ENCODE results near the gene ETNK1.
"Not testable (repeated sequence)": the region's sequence is repeated elsewhere in the genome, so short reads cannot be mapped to it uniquely, and the experiment has no call there.

Gene ETNK1, protein sequence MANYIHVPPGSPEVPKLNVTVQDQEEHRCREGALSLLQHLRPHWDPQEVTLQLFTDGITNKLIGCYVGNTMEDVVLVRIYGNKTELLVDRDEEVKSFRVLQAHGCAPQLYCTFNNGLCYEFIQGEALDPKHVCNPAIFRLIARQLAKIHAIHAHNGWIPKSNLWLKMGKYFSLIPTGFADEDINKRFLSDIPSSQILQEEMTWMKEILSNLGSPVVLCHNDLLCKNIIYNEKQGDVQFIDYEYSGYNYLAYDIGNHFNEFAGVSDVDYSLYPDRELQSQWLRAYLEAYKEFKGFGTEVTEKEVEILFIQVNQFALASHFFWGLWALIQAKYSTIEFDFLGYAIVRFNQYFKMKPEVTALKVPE

DNA sequence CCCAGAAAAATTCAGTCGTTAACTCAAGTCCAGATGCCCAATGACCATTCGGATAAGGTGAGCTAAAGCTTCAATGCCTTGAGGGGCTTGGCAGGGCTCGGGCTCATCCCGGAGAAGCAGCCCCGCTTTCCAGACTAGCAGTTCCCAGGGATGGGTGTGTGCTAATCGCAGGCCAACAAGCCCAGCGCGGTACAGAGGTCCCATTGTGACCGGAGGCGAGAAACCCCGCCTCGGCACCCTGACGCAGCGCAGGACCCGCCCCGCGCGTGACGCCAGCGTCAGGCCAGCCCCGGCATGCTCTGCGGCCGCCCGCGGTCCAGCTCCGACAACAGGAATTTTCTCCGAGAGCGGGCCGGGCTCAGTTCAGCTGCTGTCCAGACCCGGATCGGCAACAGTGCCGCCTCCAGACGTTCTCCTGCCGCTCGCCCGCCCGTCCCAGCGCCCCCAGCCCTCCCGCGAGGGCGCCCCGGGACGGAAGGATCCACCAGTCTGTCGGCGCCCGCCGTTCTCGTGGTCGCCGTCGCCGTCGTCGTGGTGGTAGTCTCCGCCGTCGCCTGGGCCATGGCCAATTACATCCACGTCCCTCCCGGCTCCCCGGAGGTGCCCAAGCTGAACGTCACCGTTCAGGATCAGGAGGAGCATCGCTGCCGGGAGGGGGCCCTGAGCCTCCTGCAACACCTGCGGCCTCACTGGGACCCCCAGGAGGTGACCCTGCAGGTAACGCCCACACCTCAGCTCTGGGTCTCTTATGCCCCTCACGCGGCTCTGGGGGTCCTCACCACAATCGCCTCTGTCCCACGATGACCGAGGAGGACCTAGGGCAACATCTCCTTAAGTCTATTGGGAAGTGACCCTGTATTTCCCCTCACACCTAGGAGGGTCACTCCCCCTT, at the start of gene ETNK1:
TSS of gene ETNK1 (plus strand) at position 302 of the 892 bp plus-strand sequence. CDS start at position 562, 260 bp downstream.
- peak; percentile 97 for DNase-seq

DNA sequence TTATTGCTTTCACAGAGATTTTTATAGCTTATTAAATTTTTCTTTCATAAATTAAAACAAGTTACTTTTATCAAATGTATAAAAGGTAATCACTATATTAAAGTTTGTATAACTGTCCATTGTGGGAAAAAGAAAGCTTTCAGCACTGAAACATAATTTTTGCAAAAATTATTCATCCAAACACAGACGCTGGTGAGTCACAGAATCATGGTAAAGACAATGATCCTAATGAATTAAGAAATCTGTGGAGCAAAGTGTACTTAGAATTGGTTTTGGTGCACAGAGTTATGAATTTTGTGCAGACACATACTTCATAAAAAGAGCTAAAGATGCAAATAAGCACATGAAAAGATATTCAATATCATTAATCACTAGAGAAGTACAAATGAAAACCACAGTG, 48.9 kb upstream of the ETNK1 start:
- no peak for DNase-seq

DNA sequence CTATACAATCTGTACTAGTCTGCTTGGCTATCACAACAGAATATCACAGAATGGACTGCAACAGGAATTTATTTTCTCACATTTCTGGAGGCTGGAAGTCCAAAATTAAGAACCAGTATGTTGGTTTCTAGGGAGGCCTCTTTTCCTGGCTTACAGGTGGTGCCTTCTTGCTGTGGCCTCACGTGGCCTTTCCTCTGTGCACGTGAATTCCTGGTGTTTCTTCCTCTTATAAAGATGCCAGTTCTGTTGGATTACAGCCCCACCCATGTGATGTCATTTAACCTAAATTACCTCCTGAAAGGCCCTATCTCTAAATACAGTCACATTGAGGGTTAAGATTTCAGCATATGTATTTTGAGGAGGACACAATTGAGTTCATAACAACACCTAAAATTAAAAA, 48.5 kb upstream of the ETNK1 start:
- DNase-seq = no peak

DNA sequence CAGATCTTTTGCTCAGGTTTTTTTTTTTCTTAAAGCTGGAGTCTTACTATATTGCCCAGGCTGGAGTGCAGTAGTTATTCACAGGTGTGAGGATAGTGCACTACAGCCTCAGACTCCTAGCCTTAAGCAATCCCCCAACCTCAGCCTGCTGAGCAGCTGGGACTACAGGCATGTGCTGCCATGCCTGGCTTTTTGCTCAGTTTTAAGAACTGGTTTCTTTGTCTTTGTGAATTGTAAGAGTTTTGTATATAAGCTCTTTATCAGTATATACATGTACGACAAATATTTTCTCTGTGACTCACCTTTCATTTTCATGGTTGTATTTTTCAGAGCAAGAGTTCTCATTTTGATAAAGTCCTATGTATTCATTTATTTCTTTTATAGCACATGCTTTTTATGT, 47.3 kb upstream of the ETNK1 start:
- DNase-seq = no peak

DNA sequence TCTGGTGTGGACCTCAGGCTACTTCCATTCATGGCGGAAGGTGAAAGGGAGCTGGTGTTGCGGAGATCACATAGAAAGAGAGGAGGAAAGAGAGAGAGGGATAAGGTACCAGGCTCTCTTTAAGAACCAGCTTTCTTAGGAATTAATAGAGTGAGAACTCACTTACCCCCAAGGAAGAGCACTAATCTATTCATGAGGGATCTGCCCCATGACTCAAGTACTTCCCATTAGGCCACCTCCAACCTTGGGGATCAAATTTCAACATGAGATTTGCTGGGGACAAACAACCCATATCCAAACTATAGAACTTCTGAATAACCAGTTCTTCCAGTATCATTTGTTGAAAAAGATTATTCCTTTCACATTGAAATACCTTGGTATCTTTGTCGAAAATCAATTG, 46.6 kb upstream of the ETNK1 start:
- no peak for DNase-seq

DNA sequence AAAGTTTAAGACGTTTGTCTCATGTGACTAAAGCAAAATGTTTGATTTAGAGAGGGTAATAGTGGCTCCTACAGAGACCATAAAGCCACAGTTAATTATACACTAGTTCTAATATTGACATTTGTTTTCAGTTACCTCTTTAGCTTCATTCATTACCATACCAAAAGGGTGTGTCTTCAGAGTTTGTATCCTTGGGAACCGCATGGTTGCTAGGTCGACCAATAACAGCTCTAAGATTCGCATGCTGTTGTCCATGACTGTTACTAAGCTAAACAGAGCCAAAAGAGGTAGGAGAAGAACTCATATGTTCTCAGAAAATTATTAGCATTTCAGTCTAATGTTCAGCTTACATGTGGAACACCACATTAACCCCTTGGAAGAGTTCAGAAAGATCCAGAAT, 36.2 kb upstream of the ETNK1 start:
- DNase-seq = no peak

DNA sequence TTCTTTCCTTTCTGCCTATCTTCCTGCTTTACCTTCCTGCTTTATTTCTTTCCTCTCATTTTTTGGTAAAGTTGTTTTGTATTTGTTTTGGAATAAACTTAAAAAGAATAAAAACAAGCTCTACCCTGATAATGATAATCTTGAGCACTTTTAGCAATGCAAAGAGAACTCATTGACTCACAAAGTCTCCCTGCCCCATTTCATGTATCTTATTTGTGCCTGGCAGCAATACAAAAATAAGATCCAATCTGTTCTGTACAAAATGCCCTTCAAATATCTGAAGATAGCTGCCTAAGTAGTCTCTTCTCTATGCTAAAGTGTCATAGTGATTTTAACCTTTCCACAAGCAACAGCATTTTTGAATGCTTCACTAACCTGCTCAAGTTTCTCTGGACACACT, 31.1 kb upstream of the ETNK1 start:
- no peak for DNase-seq

DNA sequence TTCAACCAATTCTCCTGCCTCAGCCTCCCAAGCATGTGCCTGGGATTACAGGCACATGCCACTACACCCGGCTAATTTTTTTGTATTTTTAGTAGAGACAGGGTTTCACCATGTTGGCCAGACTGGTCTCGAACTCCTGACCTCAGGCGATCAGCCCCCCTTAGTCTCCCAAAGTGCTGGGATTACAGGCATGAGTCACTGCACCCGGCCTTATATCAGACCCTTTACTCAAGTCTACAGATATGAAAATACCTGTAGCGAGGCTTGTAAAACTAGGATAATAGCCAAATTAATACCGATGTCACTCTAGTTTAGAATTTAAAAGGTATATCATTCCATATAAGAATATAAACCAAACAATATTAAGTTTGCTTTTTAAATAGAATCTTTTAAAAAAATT, 27.4 kb upstream of the ETNK1 start:
- DNase-seq = not testable (repeated sequence)

DNA sequence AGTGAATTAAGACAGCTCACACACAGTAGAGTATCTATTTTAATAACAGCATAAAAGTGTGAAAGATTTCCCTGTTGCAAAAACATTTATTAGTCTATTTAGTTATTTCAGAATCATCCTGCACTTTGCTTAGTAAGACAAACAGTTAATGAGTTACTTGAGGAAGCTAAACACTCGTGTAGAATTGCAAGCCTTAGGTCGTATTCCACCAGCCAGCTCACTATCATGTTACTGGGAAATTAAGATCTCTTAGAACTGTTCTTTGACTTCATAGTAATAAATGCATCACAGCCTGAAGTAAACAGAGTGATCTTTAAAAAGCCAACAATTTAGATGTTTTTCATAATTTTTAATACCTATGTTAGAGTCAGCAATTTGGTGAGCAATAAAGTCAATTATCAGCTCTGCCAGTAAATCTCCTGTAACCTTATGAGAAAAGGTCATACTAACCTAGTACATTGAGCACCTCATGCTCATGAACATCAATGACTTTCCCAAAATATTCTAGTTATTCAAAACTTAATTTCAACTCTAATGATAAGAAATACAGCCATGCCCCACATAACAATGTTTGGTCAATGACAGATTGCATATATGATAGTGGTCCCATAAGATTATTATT, 26.7 kb upstream of the ETNK1 start:
- DNase-seq = no peak

DNA sequence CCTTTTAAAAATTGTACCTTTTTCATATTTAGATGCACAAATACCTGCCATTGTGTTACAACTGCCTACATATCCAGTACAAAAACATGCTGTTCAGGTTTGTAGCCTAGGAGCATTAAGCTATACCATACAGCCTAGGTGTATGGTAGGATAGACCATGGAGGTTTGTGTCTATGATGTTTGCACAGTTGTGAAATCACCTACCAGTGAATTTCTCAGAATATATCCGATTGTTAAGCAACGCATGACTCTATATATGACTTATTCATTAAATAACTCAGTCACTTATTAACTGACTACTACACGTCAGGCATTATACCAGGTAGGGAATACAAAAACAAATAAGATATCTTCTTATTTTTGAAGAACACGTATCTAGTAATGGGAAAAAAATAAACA, 26.2 kb upstream of the ETNK1 start:
- no peak for DNase-seq

DNA sequence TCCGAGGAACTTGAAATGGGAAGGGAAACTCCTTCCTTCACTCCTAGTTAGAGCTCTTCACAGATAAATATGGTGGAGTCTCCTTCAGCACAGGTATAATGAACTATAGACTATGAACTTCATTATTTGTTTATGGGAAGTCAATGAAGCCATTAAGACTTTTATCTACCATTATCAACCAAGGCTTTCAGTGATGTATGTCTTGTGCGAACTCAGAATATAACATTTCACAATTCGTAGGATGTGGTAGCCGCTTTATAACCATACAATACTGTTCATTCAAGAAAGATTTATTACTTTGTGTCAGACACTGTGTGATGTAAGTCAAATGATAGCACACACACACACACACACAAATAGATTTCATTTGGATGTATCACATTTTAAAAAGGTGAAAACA, 24.8 kb upstream of the ETNK1 start:
- no peak for DNase-seq

DNA sequence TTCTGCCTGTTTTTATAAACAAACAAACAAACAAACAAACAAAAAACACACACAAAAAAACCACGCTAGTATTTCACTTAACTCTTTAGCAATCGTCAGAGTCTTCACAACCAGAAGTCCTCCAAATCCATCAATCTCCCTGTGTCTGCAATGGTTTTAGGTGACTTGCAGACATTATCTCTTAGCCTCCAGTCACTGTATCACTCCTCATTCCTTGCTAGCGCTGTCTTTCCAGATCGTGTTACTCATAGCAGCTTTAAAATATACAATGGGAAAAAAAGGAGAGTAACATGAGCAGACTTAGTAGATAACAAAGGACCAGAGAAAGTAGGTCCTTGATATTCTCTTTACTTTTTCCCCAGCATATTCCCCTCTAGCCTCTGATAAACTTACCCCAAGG, 15.5 kb upstream of the ETNK1 start:
- DNase-seq = no peak

DNA sequence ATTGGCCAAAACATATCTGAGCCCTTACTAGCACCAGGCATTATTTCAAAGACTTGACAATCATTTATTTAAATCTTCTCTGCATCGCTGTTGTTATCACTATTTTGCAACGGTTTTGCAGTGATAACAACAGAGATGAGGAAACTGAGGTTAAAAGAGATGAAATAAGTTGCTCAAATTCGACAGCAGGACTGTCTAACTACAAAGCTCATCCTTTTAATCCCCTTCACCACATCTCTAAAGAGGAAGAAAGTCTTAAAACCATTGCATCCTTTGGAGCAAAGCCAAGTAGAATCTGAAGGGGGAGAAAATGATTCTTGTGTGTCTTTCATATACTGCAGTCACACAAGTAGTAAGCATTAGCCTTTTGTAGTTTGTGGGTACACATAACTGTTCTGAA, 14.8 kb upstream of the ETNK1 start:
- no peak for DNase-seq

DNA sequence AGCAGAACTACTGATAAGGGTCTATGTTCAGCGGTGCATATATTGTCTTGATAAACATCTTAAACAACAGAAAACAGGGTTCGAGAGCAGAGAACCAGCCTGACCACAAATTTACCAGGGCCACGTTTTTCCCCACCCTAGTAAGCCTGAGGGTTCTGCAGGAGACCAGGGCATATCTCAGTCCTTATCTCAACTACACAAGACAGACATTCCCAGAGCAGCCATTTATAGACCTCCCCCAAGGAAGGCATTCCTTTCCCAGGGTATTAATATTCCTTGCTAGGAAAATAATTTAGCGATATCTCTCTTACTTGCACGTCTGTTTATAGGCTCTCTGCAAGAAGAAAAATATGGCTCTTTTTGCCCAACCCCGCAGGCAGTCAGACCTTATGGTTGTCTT, 12.1 kb upstream of the ETNK1 start:
- not testable (repeated sequence) for DNase-seq

DNA sequence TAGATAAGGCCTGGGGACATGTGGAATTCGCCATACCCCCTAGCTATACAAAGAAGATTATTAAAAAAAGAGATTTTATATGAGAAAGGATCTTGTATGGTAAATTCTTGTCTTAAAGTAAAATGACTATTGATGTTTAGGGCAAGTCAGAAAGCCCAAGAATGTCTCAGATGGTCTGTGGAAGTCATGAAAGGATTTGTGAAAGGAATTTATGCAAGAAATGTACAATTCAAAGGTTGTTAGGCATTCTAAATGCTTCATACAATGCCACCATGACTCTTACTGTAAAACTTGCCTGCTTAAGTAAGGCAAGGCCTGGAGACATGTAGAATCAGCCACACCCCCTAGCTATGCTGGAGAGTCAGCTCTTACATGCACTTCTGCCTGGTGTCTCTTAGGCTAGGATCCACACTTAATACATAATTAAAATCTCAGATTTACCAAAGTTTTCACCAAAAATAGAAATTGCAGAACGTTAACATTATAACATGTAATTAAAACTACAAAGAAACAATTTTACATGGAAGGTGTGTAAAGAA, 8.9 kb upstream of the ETNK1 start:
- no peak for DNase-seq

DNA sequence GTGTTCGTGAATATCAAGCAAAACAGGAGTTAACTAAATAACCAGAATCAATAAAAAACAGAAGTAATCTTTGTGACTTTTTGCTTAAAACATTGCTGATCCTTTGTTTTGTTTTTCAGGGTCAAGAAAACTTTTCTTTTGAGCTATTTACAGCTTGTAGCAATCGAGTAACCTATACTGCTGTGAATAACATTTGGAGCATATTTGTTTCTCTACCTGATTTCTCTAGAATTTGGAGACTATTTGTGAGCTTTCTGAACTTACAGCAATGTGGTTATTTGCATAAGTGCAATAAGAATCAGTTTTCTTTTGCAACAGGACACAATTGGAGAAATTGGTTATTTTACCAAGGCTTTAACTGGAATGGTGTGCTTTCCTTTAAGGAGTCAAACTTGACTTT, 7.3 kb upstream of the ETNK1 start:
- no peak for DNase-seq

DNA sequence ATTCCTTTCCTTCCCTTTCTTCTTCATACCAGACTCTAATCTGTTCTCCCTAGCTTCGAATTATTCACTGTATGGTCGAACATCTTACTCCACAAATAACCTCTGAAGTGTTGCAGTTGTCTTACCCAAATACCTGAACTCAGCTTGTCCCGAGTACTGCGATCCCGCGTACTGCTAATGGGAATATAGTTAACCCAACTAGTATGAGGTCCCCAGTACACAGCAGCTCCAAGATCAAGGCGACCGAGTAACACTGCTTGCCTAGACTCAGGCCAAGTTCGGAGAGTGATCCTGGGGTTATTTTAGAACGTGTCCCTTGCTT, 462 bp upstream of the ETNK1 start:
- DNase-seq = no peak

DNA sequence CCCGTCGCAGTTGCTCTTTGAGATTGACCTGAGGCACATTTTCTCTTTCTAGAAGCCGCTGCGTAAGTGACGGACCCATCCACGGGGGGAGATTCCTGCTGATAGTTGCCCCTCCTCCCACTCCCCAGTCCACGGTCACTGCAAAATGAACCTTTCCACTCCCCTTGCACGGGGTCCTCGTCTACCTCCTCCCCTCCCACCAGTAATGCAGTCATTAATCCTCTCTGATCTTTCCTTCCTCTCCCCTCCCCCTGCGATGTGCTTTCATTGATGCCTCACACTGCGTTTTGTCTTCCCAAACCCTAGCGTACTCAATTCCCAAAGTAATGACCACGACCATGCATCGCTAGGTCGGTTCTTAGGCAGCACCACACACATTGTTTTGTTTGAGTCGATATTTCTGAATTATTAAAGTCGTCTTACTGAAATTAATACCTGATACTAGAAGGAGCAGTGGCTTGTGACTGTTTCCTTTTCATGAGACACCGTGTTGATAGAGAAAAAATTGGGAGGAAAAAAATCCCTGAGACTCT, 857 bp downstream of the ETNK1 start:
- peak; percentile 50 for DNase-seq

DNA sequence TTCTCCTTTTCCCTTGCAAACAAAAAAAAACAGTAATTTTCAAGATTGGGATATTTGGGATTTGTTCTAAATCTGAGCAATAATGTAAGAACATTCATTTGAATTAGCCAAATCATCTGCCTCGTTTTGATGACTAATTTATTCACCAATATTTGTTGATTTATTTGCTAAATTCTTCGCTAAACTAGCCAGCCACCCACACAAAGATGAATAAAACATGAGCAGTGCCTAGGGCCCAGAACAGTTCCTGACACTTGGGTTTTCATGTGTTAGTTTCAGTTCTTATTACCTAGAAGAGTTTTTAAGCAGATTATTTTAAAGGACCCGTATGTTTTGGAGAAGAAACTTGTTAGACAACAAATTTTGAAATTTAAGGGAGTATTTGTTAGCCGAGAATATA, 1.4 kb downstream of the ETNK1 start:
- peak; percentile 41 for DNase-seq

DNA sequence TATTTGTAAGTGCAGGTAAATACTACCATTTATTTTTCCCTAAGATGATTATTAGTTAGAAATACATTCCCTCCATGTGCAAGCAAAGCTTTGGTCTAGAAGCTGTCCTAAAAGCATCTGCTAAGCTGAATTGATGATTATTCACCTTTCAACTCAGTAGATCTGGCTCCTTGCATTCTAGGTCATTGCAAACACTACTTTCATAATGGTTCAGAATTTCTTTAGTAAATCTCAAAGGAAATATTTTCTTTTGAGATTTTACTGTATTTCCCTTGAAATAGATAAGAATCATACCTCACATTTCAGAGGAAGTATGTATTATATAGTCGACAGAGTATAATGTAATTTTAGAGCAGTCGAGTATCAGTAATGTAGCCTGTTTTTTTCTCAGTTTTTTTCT, 2.4 kb downstream of the ETNK1 start:
- no peak for DNase-seq

DNA sequence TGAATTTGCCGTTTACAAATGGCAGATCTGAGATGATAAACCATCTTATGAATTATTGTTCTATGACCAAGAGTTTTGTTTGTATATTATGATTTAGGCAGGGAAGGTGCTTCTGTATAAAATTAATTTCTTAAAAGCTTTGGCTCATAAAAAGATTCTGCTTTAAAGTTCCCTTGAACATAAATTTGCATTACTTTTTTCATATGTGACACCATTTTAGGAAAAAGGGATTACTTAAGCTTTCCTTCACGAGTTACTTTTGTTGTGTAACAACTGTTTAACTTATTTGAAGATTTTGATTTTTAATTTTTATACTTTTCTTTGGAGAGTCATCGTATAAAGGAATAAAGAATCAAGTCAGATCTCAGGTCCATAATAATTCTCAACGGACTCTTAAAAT, 3.3 kb downstream of the ETNK1 start:
- peak; percentile 34 for DNase-seq

DNA sequence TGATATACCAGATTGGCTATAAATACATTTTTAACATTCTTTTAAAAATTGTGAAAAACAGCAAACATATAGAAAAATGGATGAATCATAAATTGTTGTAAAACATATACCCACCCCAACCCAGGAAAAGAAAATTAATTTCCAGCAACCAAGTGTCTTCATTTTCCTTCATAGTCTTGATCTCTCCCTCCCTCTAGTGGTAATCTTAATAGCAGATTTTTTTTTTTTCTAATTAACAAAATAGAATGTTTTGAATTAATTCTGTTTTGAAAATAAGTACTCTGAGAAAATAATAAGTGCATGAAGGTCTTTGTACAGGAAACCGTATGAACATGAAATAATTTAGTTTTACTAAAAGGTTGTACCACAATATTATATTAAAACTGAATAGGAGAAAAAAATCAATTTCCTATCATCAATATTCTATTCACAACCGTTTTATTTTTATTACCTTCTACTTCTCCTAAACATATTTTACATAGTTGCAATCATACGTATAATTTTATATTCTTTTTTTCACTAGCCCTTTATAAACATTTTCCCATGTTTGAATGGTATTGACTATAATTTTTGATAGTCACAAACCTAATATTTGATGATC, 7.0 kb downstream of the ETNK1 start:
- peak; percentile 2 for DNase-seq

DNA sequence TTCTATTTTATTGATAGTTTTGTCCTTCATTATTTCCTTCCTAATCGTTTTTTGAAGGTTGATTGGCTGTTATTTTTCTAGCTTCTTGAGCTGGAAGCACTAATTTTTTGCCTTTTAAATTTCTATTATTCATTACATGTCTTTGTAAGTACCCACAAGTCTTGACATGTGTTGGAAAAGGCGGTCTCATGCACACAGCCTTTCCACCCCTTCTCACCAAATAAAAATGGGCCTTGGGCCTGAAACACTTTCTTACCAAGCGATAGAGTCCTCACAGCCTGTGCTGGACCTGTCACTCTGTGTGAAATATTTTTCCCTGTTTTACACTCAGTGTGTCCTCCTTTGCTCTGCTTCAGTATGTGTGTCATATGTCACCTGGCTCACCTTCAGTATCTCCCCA, 9.9 kb downstream of the ETNK1 start:
- DNase-seq = no peak
